DOHH2 (cell line): ENCODE measurements around the gene PACSIN1.

Source experiments
- CTCF ChIP-seq: fragments of 200-600 bp; sonication (generic); IDR thresholded peaks from one replicate; pipeline ENCODE4 v1.5.1; 2014; ENCODE audit warnings: antibody characterized with exemption, mild to moderate bottlenecking, low read depth, low read length; ENCODE audit not compliant: poor library complexity, severe bottlenecking
- EZH2phosphoT487 ChIP-seq: fragments of 200-600 bp; sonication (generic); IDR thresholded peaks from 2 replicates; pipeline ENCODE4 v1.6.1; 2017; ENCODE audit warnings: borderline replicate concordance, mild to moderate bottlenecking, antibody characterized with exemption, low read length, moderate library complexity, mixed read lengths

DNA sequence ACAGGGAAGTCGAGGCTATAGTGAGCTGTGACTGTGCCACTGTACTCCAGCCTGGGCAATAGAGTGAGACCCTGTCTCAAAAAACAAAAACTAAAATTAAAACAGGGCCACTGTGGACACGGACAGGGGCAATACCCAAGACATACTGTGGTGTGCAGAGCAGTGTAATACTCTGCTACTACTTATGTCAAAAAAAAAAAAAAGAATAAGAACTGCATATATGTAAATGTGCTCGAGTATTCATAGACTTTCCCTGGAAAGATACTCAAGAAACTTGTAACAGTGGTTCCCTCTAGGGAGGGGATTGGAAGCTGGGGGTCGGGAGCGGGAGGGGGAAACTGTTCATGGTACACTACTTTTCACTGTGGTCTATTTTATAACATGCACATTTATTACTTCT is 74.3 kb downstream of the PACSIN1 start:
- TF ChIP-seq CTCF: no peak
- no peak for TF ChIP-seq EZH2phosphoT487
